ENCODE data around the gene COMMD2.

GRCh38 chr3:149716984-149717383 lies 35.3 kb downstream of the COMMD2 start:
- TF ChIP-seq, protein P1, sequence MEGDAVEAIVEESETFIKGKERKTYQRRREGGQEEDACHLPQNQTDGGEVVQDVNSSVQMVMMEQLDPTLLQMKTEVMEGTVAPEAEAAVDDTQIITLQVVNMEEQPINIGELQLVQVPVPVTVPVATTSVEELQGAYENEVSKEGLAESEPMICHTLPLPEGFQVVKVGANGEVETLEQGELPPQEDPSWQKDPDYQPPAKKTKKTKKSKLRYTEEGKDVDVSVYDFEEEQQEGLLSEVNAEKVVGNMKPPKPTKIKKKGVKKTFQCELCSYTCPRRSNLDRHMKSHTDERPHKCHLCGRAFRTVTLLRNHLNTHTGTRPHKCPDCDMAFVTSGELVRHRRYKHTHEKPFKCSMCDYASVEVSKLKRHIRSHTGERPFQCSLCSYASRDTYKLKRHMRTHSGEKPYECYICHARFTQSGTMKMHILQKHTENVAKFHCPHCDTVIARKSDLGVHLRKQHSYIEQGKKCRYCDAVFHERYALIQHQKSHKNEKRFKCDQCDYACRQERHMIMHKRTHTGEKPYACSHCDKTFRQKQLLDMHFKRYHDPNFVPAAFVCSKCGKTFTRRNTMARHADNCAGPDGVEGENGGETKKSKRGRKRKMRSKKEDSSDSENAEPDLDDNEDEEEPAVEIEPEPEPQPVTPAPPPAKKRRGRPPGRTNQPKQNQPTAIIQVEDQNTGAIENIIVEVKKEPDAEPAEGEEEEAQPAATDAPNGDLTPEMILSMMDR (conservative IDR thresholded peaks at IDR 0.05; ENCODE audit: low read depth, low read length), result no peak
- TF ChIP-seq MXI1 (IDR thresholded peaks at IDR 0.05; ENCODE audit: borderline replicate concordance, low read depth, low read length) (no peak), RCOR1 (IDR thresholded peaks at IDR 0.05; ENCODE audit: insufficient replicate concordance, low read length) (no peak), POLR2A (IDR thresholded peaks at IDR 0.05; ENCODE audit: low read depth, low read length) (no peak), CHD1 (IDR thresholded peaks at IDR 0.05; ENCODE audit: low read depth, low read length) (no peak), SMC3 (IDR thresholded peaks at IDR 0.05; ENCODE audit: low read depth, low read length) (no peak), BHLHE40 (IDR thresholded peaks at IDR 0.05; ENCODE audit: low read depth, low read length) (no peak), USF2 (IDR thresholded peaks at IDR 0.05; ENCODE audit: low read depth, low read length) (no peak), RFX5 (IDR thresholded peaks at IDR 0.05; ENCODE audit: low read depth, low read length) (no peak)

All from IMR-90 (cell line).